Esophagus muscularis mucosa (tissue), 3 donors: Measurements from ENCODE around the gene AMY2A.
"Not testable (repeated sequence)": the region's sequence is repeated elsewhere in the genome, so short reads cannot be mapped to it uniquely, and the experiment has no call there.

Experiments used
- POLR2A ChIP-seq: fragments of 450-650 bp; IDR thresholded peaks from one replicate; pipeline ENCODE4 v1.6.1; 2017; ENCODE audit warnings: antibody characterized with exemption, moderate library complexity, mild to moderate bottlenecking, low read depth
- TF ChIP-seq, protein P1 (sequence below), 3 experiments: fragments of 200-600 bp in 2 of 3; fragments of 450-650 bp in 1 of 3; sonication (generic) in 2 of 3; IDR thresholded peaks; one replicate each; pipeline ENCODE4 v1.5.1; 2017 to 2019; ENCODE audit warnings: antibody characterized with exemption in 3 of 3, mild to moderate bottlenecking in 2 of 3, moderate library complexity in 1 of 3

GRCh38 chr1:103655460-103655859 lies 38.2 kb downstream of the AMY2A start, which contains the start of gene AMY1A:
- TF ChIP-seq, protein P1, sequence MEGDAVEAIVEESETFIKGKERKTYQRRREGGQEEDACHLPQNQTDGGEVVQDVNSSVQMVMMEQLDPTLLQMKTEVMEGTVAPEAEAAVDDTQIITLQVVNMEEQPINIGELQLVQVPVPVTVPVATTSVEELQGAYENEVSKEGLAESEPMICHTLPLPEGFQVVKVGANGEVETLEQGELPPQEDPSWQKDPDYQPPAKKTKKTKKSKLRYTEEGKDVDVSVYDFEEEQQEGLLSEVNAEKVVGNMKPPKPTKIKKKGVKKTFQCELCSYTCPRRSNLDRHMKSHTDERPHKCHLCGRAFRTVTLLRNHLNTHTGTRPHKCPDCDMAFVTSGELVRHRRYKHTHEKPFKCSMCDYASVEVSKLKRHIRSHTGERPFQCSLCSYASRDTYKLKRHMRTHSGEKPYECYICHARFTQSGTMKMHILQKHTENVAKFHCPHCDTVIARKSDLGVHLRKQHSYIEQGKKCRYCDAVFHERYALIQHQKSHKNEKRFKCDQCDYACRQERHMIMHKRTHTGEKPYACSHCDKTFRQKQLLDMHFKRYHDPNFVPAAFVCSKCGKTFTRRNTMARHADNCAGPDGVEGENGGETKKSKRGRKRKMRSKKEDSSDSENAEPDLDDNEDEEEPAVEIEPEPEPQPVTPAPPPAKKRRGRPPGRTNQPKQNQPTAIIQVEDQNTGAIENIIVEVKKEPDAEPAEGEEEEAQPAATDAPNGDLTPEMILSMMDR (IDR thresholded peaks at IDR 0.05): not testable (repeated sequence)
- TF ChIP-seq POLR2A: not testable (repeated sequence)
